CD14-positive monocyte (primary cell): Measurements from ENCODE around the gene MPV17L2. TPM values are rescaled to one million over a fixed set of nuclear protein-coding genes. Genes with fewer than 3 reads are reported as not detected.
A peak's percentile ranks its signal among the peaks of the same experiment; 100 is the strongest.

ENCODE experiments used
- DNase-seq, 3 donors: peaks; one replicate each; pipeline ENCODE4 v3.0.0-alpha.2; 2011 to 2022
- H2AFZ ChIP-seq: 2 replicates; pipeline ENCODE4 v1.6.0; 2012; ENCODE audit warnings: mild to moderate bottlenecking, low read depth, low read length, inconsistent platforms; ENCODE audit not compliant: insufficient read depth, poor library complexity, severe bottlenecking
- H3K27ac ChIP-seq, 2 donors: 1 replicate in 1 of 2; 2 replicates in 1 of 2; pipeline ENCODE4 v1.5.1; 2012 to 2013; ENCODE audit warnings: low read length in 2 of 2, control low read depth in 1 of 2, inconsistent platforms in 1 of 2, low read depth in 1 of 2, mild to moderate bottlenecking in 1 of 2
- H3K27me3 ChIP-seq, 2 donors: one replicate each; pipeline versions ENCODE4 v1.6.0 to v1.6.1; 2011 to 2013; ENCODE audit warnings: low read length in 2 of 2; ENCODE audit not compliant: control insufficient read depth in 2 of 2, insufficient read depth in 2 of 2
- H3K36me3 ChIP-seq, 2 donors: replicated peaks in 1 of 2; 1 replicate in 1 of 2; 2 replicates in 1 of 2; pipeline versions ENCODE4 v1.5.1 to v1.6.1; 2012 to 2013; ENCODE audit warnings: low read length in 2 of 2, control low read depth in 1 of 2, inconsistent platforms in 1 of 2, mild to moderate bottlenecking in 1 of 2; ENCODE audit not compliant: insufficient read depth in 2 of 2, control insufficient read depth in 1 of 2
- H3K4me1 ChIP-seq, 2 donors: 1 replicate in 1 of 2; 2 replicates in 1 of 2; pipeline versions ENCODE4 v1.5.1 to v1.6.1; 2012 to 2013; ENCODE audit warnings: low read length in 2 of 2, control low read depth in 1 of 2, inconsistent platforms in 1 of 2, mild to moderate bottlenecking in 1 of 2, moderate library complexity in 1 of 2; ENCODE audit not compliant: insufficient read depth in 2 of 2, control insufficient read depth in 1 of 2
- H3K4me2 ChIP-seq: replicated peaks from 2 replicates; pipeline ENCODE3; 2012; ENCODE audit warnings: low read length, moderate library complexity, mild to moderate bottlenecking; ENCODE audit not compliant: poor library complexity, severe bottlenecking; ENCODE audit errors: extremely low read depth
- H3K4me3 ChIP-seq, 3 experiments: fragments of 200-600 bp in 1 of 3; sonication (generic) in 1 of 3; replicated peaks in 1 of 3; 1 replicate in 2 of 3; 2 replicates in 1 of 3; pipeline ENCODE4 v1.5.1; 2011 to 2013; ENCODE audit warnings: low read length in 3 of 3, mild to moderate bottlenecking in 3 of 3, control low read depth in 2 of 3, low read depth in 2 of 3, inconsistent platforms in 1 of 3, moderate library complexity in 1 of 3
- H3K79me2 ChIP-seq: 2 replicates; pipeline ENCODE4 v1.6.0; 2012; ENCODE audit warnings: mild to moderate bottlenecking, control low read depth, inconsistent platforms, low read length, moderate library complexity; ENCODE audit not compliant: insufficient read depth
- H3K9ac ChIP-seq: 2 replicates; pipeline ENCODE4 v1.6.0; 2017; ENCODE audit warnings: low read length, mild to moderate bottlenecking; ENCODE audit not compliant: insufficient read depth, poor library complexity, severe bottlenecking
- H3K9me3 ChIP-seq, 2 donors: replicated peaks in 1 of 2; 1 replicate in 1 of 2; 2 replicates in 1 of 2; pipeline versions ENCODE4 v1.5.1 to v1.6.1; 2012 to 2013; ENCODE audit warnings: low read length in 2 of 2, control low read depth in 1 of 2; ENCODE audit not compliant: control insufficient read depth in 1 of 2, insufficient read depth in 1 of 2
- H4K20me1 ChIP-seq: 2 replicates; pipeline ENCODE4 v1.6.0; 2012; ENCODE audit warnings: mild to moderate bottlenecking, low read length, control low read depth, moderate library complexity; ENCODE audit not compliant: insufficient read depth
- H3K27ac Mint-ChIP-seq, 7 donors: one replicate each; pipeline ENCODE4 v1.8.0; 2020; ENCODE audit warnings: mild to moderate bottlenecking in 7 of 7, mixed read lengths in 7 of 7, moderate library complexity in 6 of 7, inconsistent platforms in 2 of 7
- H3K27me3 Mint-ChIP-seq, 3 donors: one replicate each; pipeline ENCODE4 v1.8.0; 2021 to 2022; ENCODE audit warnings: low read depth in 3 of 3, mild to moderate bottlenecking in 3 of 3, mixed read lengths in 3 of 3, moderate library complexity in 3 of 3, inconsistent platforms in 1 of 3
- H3K36me3 Mint-ChIP-seq, 2 donors: one replicate each; pipeline ENCODE4 v1.8.0; 2020; ENCODE audit warnings: mixed read lengths in 2 of 2, inconsistent platforms in 1 of 2, mild to moderate bottlenecking in 1 of 2
- H3K4me1 Mint-ChIP-seq: one replicate; pipeline ENCODE4 v1.8.0; 2020; ENCODE audit warnings: mild to moderate bottlenecking, mixed read lengths
- H3K4me3 Mint-ChIP-seq, 2 donors: one replicate each; pipeline ENCODE4 v1.8.0; 2020; ENCODE audit warnings: mild to moderate bottlenecking in 2 of 2, mixed read lengths in 2 of 2, moderate library complexity in 1 of 2
- H3K9me3 Mint-ChIP-seq, 7 donors: one replicate each; pipeline ENCODE4 v1.8.0; 2020 to 2022; ENCODE audit warnings: mixed read lengths in 7 of 7, mild to moderate bottlenecking in 6 of 7, moderate library complexity in 6 of 7, inconsistent platforms in 2 of 7
- WGBS: methylation state at CpG from one replicate; pipeline ENCODE4 v1.1.5; 2013; ENCODE audit warnings: missing lambda C conversion rate; ENCODE audit not compliant: insufficient coverage; 5-methylcytosine and 5-hydroxymethylcytosine counted together
- intact Hi-C, 2 donors: fragments of 100-400 bp; cut with micrococcal nuclease; formaldehyde crosslinking; loops; one replicate each; pipeline versions ENCODE4 v1.15.0 to v1.15.1; 2023
- polyA plus RNA-seq, 3 donors: library from polyadenylated mRNA; depleted of rRNA in 1 of 3; unstranded in 2 of 3; stranded (reverse) in 1 of 3; fragments of 300-500 nt in 2 of 3; fragments of >200 nt in 1 of 3; fragmentation: Illumina TruSeq in 2 of 3; gene quantifications; 1 replicate in 2 of 3; 2 replicates in 1 of 3; pipeline ENCODE4 v1.2.3, GENCODE V29; 2012 to 2021
- TF ChIP-seq, protein P1 (sequence below): fragments of 200-600 bp; IDR thresholded peaks from one replicate; pipeline ENCODE4 v1.8.0; 2022; ENCODE audit warnings: antibody characterized with exemption, mild to moderate bottlenecking

The MPV17L2 gene
- polyA plus RNA-seq, 3 donors, result 14.3 to 20.2 (median 15.0) TPM

DNA sequence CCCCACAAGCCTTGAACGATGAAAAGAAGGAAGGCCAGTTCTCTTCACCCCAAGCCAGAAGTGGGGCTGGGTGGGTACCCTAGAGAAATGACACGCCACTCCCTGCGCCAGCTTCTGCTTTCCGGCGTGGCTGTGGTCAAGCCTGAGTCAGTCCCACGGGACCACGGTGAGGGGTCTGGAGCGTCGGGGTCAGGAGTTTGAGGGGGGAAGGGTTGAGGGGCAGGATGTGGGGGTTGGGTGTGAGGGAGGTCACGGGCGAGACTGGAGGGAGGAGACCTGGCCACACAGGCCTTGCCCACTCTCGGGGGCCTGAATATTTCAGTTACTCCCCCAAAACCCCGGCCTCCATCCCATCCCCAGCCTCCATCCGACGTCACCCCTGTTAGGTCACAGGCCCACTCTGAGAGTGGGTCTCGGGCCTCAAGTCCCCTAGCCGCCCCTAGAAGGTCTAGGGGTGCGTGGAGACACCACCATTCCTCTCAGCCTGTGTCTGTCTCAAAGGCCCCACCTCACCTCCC is 19.9 kb upstream of the MPV17L2 start:
- TF ChIP-seq, protein P1, sequence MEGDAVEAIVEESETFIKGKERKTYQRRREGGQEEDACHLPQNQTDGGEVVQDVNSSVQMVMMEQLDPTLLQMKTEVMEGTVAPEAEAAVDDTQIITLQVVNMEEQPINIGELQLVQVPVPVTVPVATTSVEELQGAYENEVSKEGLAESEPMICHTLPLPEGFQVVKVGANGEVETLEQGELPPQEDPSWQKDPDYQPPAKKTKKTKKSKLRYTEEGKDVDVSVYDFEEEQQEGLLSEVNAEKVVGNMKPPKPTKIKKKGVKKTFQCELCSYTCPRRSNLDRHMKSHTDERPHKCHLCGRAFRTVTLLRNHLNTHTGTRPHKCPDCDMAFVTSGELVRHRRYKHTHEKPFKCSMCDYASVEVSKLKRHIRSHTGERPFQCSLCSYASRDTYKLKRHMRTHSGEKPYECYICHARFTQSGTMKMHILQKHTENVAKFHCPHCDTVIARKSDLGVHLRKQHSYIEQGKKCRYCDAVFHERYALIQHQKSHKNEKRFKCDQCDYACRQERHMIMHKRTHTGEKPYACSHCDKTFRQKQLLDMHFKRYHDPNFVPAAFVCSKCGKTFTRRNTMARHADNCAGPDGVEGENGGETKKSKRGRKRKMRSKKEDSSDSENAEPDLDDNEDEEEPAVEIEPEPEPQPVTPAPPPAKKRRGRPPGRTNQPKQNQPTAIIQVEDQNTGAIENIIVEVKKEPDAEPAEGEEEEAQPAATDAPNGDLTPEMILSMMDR, result no peak
- H3K27ac Mint-ChIP-seq, result peak overlapping the region; percentile 100
- peak overlapping the region; percentile 23 for H2AFZ ChIP-seq
- H3K27me3 Mint-ChIP-seq, result no peaks in the 10 kb centered on the region
- intact Hi-C loops, result loop anchor here in 1 of 2 donors (5.0 kb wide), 1 partner anchor 219 kb away; no protein-coding TSS in a partner anchor
- 2% methylated on average over 12 of the region's 18 CpGs for WGBS
- H3K9me3 Mint-ChIP-seq, result peaks cover 0 to 2% (median 0%) of the 10 kb centered on the region in 7 donors
- DNase-seq, result peak; percentile 97 to 99 (median 98)
- H3K4me3 Mint-ChIP-seq, result peak overlapping the region; percentile 90 to 98
- peaks cover 32 to 38% of the 10 kb centered on the region in 2 donors for H3K36me3 ChIP-seq
- peak overlapping the region; percentile 58 to 100 (median 86) for H3K4me3 ChIP-seq
- peaks cover 76% of the 10 kb centered on the region for H3K4me1 Mint-ChIP-seq
- H3K4me2 ChIP-seq, result peak overlapping the region; percentile 93
- H3K36me3 Mint-ChIP-seq, result peaks cover 34 to 46% of the 10 kb centered on the region in 2 donors
- no peaks in the 10 kb centered on the region for H3K27me3 ChIP-seq
- H3K9me3 ChIP-seq, result no peaks in the 10 kb centered on the region
- H4K20me1 ChIP-seq, result peaks cover 47% of the 10 kb centered on the region
- peaks cover 85 to 88% of the 10 kb centered on the region in 2 donors for H3K4me1 ChIP-seq
- H3K9ac ChIP-seq, result peak overlapping the region; percentile 96
- peak overlapping the region; percentile 99 for H3K27ac ChIP-seq
- H3K79me2 ChIP-seq, result peaks cover 70% of the 10 kb centered on the region

DNA sequence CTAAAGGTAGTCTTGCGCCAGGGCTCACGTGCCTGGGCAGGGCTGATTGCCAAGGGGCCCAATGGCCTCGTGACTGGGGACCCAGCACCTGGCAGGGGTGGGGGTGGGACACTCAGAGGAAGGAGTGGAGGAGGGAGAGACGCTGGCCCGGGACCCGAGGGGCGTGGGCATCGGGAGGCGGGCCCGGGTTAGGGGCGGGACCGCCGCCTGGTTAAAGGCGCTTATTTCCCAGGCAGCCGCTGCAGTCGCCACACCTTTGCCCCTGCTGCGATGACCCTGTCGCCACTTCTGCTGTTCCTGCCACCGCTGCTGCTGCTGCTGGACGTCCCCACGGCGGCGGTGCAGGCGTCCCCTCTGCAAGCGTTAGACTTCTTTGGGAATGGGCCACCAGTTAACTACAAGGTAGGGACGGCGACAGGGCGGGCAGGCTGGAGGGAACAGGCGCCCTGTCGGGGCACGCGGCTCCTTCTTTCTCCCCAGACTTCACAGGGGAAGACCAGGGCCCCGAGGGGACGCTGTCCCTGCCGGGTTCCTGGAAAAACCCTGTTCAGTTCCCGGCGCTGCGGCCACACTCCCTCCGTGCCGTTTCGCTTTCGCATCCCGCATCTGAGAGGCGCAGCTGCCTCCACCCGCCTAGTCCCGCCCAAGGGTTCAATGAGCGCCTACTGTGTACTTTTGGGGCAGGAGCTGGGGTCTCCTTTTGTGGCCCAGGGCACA is 19.3 kb upstream of the MPV17L2 start, which contains the start of gene IFI30:
Gene IFI30, plus strand, starts transcription at position 242 of the 717 bp plus-strand sequence. Its CDS starts 29 bp downstream, at position 271.
- Histone ChIP-seq H3K9me3 (no peaks in the 10 kb centered on the region), H4K20me1 (peaks cover 53% of the 10 kb centered on the region), H3K36me3 (peaks cover 37 to 44% of the 10 kb centered on the region in 2 donors), H3K4me1 (peaks cover 85 to 88% of the 10 kb centered on the region in 2 donors), H3K79me2 (peaks cover 69% of the 10 kb centered on the region), H3K27ac (peak within 1 kb of the TSS; percentile 99), H3K27me3 (no peaks in the 10 kb centered on the region), H3K4me2 (peak within 1 kb of the TSS; percentile 93), H2AFZ (peak within 1 kb of the TSS; percentile 23), H3K9ac (peak within 1 kb of the TSS; percentile 96), H3K4me3 (peak within 1 kb of the TSS; percentile 58 to 100 (median 86))
- H3K36me3 Mint-ChIP-seq, result peaks cover 36 to 50% of the 10 kb centered on the region in 2 donors
- H3K4me3 Mint-ChIP-seq, result peak within 1 kb of the TSS; percentile 95 to 98
- peak within 1 kb of the TSS; percentile 100 for H3K27ac Mint-ChIP-seq
- DNase-seq, result peak; percentile 91 to 95 (median 92)
- intact Hi-C loops, result loop anchor here in 1 of 2 donors (5.0 kb wide), 1 partner anchor 219 kb away; no protein-coding TSS in a partner anchor
- peaks cover 0 to 2% (median 0%) of the 10 kb centered on the region in 7 donors for H3K9me3 Mint-ChIP-seq
- peaks cover 75% of the 10 kb centered on the region for H3K4me1 Mint-ChIP-seq
- 0% methylated on average over 43 of the region's 47 CpGs for WGBS
- no peaks in the 10 kb centered on the region for H3K27me3 Mint-ChIP-seq
- TF ChIP-seq, protein P1, result no peak
